ENCODE measurements around the gene HOXB6.

HOXB6 gene

GRCh38 chr17:48630925-48631692, 26.3 kb upstream of the HOXB6 start:
- H3K4me3 ChIP-seq (ENCODE audit: low read length, poor library complexity, severe bottlenecking) = peak overlapping the region; percentile 89

GRCh38 chr17:48630009-48630924, 25.5 kb upstream of the HOXB6 start:
- Histone ChIP-seq H3K79me2 (ENCODE audit: insufficient read depth, low read length) (peaks cover 98% of the 10 kb centered on the region), H3K9me3 (ENCODE audit: insufficient read depth, low read depth, low read length) (no peaks in the 10 kb centered on the region), H3K4me2 (ENCODE audit: low read depth, low read length, poor library complexity, severe bottlenecking) (peak overlapping the region; percentile 95), H3K36me3 (ENCODE audit: insufficient read depth, low read length) (no peaks in the 10 kb centered on the region), H3K9ac (ENCODE audit: low read depth, low read length, poor library complexity, severe bottlenecking) (peak overlapping the region; percentile 98), H3K9me2 (replicated peaks; ENCODE audit: low read depth, low read length) (no peaks in the 10 kb centered on the region), H4K20me1 (ENCODE audit: insufficient read depth, low read length, poor library complexity, severe bottlenecking) (peaks cover 6% of the 10 kb centered on the region), H3K27me3 (ENCODE audit: insufficient read depth, low read length, poor library complexity, severe bottlenecking) (peaks cover 8% of the 10 kb centered on the region), H3K4me3 (ENCODE audit: low read length, poor library complexity, severe bottlenecking) (peak overlapping the region; percentile 89), H3F3A (ENCODE audit: low read depth) (no peaks in the 10 kb centered on the region), H3K4me1 (ENCODE audit: insufficient read depth, low read length, poor library complexity, severe bottlenecking) (peaks cover 40% of the 10 kb centered on the region), H2AFZ (ENCODE audit: low read length) (no peak overlapping the region)
- TF ChIP-seq CTCF (conservative IDR thresholded peaks at IDR 0.05; ENCODE audit: low read length) (no peak), EZH2phosphoT487 (IDR thresholded peaks at IDR 0.05; ENCODE audit: borderline replicate concordance) (no peak)

More at GRCh38 chr17:48630925-48631692, 26.3 kb upstream of the HOXB6 start:
- Histone ChIP-seq H3K4me1 (ENCODE audit: insufficient read depth, low read length, poor library complexity, severe bottlenecking) (peaks cover 48% of the 10 kb centered on the region), H3K4me2 (ENCODE audit: low read depth, low read length, poor library complexity, severe bottlenecking) (peak overlapping the region; percentile 95), H3K36me3 (ENCODE audit: insufficient read depth, low read length) (peaks cover 8% of the 10 kb centered on the region; the same call in 1 of the 2 replicates), H3F3A (ENCODE audit: low read depth) (no peaks in the 10 kb centered on the region), H3K27me3 (ENCODE audit: insufficient read depth, low read length, poor library complexity, severe bottlenecking) (no peaks in the 10 kb centered on the region), H2AFZ (ENCODE audit: low read length) (no peak overlapping the region), H3K9me3 (ENCODE audit: insufficient read depth, low read depth, low read length) (no peaks in the 10 kb centered on the region), H3K79me2 (ENCODE audit: insufficient read depth, low read length) (peaks cover 98% of the 10 kb centered on the region), H3K9me2 (replicated peaks; ENCODE audit: low read depth, low read length) (no peaks in the 10 kb centered on the region), H4K20me1 (ENCODE audit: insufficient read depth, low read length, poor library complexity, severe bottlenecking) (peaks cover 1% of the 10 kb centered on the region), H3K9ac (ENCODE audit: low read depth, low read length, poor library complexity, severe bottlenecking) (peak overlapping the region; percentile 98)
- no peak for TF ChIP-seq EZH2phosphoT487 (IDR thresholded peaks at IDR 0.05; ENCODE audit: borderline replicate concordance)
- no peak for TF ChIP-seq CTCF (conservative IDR thresholded peaks at IDR 0.05; ENCODE audit: low read length)

- peaks cover 33% of the 10 kb centered on the region for H3K4me1 ChIP-seq (ENCODE audit: insufficient read depth, low read length, poor library complexity, severe bottlenecking)
- no peak overlapping the region for H2AFZ ChIP-seq (ENCODE audit: low read length)
- H3K27me3 ChIP-seq (ENCODE audit: insufficient read depth, low read length, poor library complexity, severe bottlenecking) = peaks cover 17% of the 10 kb centered on the region
Observed at GRCh38 chr17:48629411-48629759, 24.6 kb upstream of the HOXB6 start.

More at GRCh38 chr17:48629411-48629759, 24.6 kb upstream of the HOXB6 start:
- Histone ChIP-seq H3F3A (ENCODE audit: low read depth) (no peaks in the 10 kb centered on the region), H4K20me1 (ENCODE audit: insufficient read depth, low read length, poor library complexity, severe bottlenecking) (peaks cover 11% of the 10 kb centered on the region), H3K9me3 (ENCODE audit: insufficient read depth, low read depth, low read length) (no peaks in the 10 kb centered on the region), H3K79me2 (ENCODE audit: insufficient read depth, low read length) (peaks cover 98% of the 10 kb centered on the region), H3K4me2 (ENCODE audit: low read depth, low read length, poor library complexity, severe bottlenecking) (peak overlapping the region; percentile 95), H3K9me2 (replicated peaks; ENCODE audit: low read depth, low read length) (no peaks in the 10 kb centered on the region), H3K9ac (ENCODE audit: low read depth, low read length, poor library complexity, severe bottlenecking) (peak overlapping the region; percentile 98), H3K36me3 (ENCODE audit: insufficient read depth, low read length) (no peaks in the 10 kb centered on the region), H3K4me3 (ENCODE audit: low read length, poor library complexity, severe bottlenecking) (peak overlapping the region; percentile 89)
- no peak for TF ChIP-seq CTCF (conservative IDR thresholded peaks at IDR 0.05; ENCODE audit: low read length)
- TF ChIP-seq EZH2phosphoT487 (IDR thresholded peaks at IDR 0.05; ENCODE audit: borderline replicate concordance) = no peak

All from Loucy (cell line).